C4-2B (cell line): ENCODE data around the gene MGRN1.

Source experiments
- CTCF ChIP-seq: fragments of 450-650 bp; conservative IDR thresholded peaks from 2 replicates; pipeline ENCODE4 v1.5.1; 2017; ENCODE audit warnings: mild to moderate bottlenecking
- ZFX ChIP-seq: fragments of 450-650 bp; IDR thresholded peaks from 2 replicates; pipeline ENCODE4 v1.6.1; 2017

DNA sequence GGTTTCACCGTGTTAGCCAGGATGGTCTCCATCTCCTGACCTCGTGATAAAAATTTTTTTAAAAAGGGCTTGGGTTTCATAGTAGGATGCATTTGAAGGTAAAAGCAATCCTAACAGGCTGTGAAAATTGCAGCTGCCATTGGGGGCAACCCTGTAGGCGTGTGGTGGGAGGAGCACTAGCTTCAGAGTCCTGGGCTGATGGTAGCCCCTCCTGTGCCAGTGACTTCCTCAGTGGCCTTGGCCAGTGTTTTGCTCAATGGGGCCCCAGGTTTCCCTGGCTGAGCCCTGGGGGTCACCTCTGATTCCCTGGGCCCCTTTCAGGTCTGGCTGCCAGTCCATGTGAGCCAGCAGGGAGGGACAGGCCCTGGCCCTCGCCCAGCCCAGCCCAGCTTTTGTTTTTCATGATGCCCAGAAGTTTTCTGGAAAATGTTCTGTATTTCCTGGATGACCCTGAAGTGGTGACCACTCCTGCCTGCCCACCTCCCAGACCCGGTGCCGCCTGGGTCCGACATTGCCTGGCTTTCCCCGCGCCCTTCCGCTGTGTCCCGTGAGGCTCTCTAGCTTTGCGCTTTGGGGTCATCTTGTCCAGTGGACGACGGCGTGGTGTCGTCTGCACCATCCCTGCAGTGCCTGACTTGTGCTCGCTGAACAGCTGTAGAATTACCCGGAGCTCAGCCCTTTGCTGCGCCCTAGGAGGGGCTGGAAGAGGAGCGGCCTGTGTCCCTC, 9.4 kb downstream of the MGRN1 start:
- no peak for TF ChIP-seq CTCF
- TF ChIP-seq ZFX = no peak
